SIG-M5 (cell line): ENCODE results near the gene MTX1.
"Not testable (repeated sequence)": the region's sequence is repeated elsewhere in the genome, so short reads cannot be mapped to it uniquely, and the experiment has no call there.

Experiments used
- DNase-seq: peaks from one replicate; lab custom pipeline; 2025; lab: John Stamatoyannopoulos, UW

MTX1 gene

DNA sequence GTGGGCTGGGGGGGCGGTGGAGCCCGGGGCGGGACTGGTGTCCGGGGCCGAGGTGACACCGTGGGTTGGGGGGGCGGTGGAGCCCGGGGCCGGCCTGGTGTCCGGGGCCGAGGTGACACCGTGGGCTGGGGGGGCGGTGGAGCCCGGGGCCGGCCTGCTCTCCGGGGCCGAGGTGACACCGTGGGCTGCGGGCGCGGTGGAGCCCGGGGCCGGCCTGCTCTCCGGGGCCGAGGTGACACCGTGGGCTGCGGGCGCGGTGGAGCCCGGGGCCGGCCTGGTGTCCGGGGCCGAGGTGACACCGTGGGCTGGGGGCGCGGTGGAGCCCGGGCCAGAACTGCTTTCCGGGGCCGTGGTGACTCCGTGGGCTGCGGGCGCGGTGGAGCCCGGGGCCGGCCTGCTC, 18.6 kb upstream of the MTX1 start:
- DNase-seq = not testable (repeated sequence)

DNA sequence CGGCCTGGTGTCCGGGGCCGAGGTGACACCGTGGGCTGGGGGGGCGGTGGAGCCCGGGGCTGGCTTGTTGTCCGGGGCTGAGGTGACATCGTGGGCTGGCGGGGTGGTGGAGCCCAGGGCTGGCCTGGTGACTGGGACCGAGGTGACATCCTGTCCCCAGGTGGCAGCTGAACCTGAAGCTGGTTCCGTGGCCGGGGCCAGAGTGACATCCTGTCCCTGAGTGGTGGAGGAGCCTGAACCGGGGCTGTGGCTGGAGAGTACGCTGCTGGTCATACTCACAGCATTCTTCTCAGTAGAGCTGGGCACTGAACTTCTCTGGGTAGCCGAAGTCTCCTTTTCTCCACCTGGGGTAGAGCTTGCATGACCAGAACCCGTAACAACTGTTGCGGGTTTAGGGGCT, 16.6 kb upstream of the MTX1 start:
- no peak for DNase-seq

DNA sequence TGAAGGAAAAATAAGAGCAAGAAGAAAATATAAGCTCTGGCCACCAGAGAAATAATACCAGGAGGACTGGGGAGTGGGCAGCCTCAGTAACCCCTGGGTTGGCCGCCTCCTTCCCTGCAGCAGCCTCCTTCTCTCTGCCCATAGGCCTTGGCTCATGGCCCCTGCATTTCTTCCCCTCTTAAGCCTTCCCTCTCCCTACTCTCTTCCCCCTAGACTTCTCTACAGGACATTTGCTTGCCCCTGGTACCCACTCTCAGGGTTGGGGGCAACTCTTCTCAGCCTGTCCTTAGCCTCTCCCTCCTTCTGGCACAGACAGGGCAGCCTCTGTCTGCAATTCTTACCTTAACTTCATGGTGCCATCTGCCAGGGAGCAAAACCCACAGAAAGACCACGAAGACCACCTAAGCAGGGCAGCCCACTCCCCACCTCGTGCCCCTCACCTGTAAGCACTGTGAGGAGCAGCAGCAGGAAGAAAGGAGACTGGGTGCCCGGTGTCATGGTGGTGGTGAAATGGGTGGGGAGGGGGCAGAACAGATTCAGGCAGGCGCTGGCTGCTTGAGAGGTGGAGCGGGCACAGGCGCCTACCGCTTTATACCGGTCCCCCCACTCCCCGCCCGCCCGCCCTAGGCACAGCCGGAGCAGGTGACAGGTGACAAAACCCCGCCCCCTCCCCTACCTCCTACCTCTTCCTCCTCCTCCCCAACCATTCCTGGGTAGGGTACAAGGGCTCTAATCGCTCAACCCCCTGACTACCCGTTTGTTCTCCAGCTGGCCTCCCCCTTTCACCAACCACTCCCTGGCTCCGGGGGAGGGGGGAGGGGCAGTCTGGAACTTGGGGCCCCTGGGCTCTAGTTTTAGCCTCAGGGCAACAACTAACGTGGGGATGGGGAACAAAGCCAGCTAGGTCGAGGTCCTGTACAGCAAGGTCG, 15.9 kb upstream of the MTX1 start:
- DNase-seq = no peak

DNA sequence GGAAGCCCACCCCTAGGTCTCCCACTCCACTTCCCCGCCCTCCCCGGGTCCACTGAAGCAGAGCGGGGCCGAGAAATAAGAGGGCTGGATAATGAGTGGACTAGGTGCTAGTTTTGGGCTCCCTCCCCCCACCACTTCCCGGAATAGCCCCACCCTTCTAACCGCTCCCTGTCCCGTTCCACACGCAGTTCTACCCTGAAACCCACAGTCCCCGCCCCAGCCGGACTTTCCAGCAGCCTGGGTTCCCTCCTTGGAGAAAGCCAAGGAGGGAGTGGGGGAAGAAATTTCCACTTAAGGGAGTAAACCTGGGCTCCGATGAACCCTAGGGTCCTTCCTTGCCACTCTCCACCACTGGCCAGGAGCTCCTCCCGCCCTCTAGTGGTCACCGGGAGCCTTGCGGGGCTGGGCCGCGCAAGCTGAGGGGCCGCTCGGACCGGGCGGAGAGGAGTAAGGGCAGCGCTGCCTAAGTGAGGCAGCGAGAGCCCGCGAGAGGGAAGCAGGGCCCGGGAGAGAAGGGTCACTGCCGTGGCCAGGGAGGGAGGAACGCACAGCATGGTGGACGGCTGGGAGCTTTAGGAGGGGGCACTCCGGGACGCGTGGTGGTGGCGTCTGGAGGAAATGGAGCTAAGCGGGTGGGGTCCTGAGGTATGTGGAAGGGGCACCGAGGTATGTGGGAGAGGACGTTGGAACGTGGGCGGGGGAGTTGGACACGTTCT, 15.1 kb upstream of the MTX1 start:
- DNase-seq = no peak

DNA sequence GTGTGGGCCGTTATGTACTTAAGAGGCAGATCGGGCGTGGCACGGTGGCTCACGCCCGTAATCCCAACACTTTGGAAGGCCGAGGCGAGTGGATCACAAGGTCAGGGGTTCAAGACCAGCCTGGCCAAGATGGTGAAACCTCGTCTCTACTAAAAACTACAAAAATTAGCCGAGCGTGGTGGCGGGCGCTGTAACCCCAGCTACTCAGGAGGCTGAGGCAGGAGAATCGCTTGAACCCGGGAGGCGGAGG, 14.6 kb upstream of the MTX1 start:
- DNase-seq = not testable (repeated sequence)

DNA sequence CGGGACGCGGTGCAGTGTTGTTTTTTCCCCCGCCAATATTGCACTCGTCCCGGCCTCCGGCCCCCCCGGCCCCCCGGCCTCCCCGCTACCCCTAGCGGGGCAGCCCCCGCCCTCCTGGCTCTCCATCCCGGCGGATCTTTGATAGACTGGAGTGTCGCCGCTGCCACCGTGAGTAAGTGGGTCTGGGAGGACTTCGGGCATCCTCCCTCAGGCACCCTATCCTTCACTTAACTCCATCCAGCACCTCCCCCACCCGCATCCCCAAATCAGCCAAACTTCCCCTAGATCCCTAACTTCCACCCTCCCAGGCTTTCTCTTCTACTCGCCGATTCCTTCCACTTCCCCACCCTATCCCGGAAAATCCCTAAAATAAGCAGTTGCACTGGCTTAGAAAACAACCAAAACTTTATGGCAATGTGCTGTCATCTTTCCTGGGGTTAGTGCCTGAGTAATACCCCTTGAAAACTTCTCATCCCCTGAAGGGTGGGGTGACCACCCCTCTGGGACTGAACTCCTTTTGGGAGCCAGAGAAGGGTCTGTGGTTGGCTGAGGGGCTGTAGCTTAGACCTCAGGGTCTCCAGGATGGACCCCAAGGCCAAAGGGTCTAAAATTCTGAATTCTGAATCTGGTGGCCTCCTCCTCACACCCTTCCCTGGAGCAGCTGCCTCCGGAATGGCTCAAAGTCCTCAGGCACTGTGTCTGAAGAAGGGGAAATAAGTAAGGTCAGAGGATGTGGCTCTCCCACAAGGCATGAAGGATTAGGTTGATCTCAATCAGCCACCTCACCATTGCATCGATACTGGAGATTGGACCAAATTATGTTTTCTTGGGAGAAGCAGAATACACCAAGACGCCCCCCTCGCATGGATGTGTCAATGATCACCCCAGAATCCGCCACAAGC, 13.0 kb upstream of the MTX1 start:
- DNase-seq = no peak

DNA sequence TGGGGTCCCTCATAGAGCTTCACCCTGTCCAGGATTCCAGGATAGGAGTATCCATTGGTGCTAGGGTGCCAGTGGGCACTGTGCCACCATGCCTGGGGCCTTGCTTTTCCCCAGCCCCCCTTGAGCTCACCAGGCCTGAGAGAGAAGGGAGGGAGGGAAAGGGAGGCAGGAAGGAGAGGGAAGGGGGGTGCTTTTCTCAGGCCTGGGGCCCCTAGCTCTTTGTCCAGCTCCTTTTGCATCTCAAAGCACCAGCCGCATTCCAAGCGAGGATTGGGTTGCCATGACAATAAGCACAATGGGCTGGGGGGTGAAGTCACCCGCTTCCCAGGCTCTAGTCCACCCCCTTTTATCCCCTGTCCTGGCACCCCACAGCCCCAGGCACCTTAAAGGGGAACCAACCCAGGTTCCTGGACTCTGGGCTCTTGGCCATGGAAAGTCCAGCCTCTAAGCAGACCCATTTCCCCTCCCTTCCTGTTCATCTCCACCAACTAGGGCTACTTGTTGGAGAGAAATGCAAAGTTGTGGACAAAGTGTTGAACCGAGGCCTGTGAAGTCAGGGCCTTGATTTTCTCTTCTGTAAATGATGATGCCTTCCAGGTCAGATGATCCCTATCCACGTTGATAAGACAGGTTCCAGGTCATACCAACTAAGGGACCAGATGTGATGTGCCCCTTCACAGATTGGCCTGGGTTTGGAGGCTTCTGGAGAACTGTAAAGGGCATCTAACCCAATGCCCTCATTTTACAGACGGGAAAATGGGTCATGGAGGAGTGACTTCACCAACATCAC, 12.2 kb upstream of the MTX1 start:
- no peak for DNase-seq

DNA sequence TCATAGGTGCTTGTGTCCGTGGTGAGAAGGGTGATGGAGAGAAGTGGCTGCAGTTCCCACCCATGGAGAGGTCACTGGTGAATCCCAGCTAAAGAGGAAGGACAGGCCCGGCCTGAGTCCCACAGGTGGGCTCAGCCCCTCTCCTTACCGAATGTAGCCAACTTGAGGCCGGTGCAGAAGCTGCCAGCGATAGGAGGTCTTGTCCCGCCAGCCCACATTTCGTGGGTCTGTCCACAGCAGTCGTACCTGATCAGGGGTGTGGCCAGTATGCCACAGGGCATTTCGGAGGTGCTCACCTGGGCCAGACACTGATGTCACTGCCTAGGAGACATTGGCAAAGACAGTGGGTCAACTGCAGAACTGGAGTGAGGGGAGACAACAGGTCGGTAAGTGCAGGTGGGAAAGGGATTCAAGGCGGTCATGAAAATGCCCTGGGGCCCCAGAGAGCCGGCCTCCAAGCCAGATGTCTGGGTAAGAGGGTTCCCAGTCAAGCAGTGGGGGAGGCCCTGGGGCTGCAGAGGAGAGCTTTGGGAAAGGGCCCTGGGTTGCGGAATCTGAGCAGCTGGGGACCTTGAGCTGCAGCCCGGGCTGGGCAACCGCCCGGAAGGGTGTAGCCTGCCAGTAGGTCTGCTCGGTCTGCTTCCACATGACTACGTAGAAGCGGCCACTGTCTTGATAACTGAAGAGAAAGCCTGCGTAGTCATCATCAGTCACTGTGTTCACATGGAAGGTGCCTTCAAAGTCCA, 11.4 kb upstream of the MTX1 start:
- no peak for DNase-seq

DNA sequence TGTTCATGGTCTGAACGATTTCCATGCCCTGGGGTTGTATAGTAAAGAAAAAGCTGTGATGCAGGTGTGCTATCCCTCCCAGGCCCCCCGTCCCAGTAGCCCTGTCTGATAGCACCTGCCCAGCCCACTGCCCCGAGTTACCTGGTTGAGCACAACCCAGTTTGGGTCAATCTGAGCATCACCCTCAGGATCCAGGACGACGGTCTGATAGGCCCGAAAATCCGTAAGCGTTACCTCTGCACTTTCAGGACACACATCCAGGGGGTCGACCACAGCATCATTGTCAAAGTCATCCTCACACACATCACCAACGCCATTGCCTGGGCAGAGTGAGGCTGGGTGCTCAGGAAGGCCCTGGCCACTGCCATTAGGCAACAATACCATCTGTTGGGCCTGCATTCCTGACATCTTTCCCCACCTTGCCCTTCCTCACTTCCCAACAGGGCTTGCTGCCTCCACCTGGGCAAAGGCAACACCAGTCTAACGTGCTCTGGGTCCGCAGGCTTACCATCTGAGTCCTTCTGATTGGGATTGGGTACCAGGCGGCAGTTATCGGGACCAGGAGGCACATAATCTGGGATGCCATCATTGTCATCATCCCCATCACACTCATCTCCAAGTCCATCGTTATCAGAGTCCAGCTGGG, 10.5 kb upstream of the MTX1 start:
- DNase-seq = no peak

DNA sequence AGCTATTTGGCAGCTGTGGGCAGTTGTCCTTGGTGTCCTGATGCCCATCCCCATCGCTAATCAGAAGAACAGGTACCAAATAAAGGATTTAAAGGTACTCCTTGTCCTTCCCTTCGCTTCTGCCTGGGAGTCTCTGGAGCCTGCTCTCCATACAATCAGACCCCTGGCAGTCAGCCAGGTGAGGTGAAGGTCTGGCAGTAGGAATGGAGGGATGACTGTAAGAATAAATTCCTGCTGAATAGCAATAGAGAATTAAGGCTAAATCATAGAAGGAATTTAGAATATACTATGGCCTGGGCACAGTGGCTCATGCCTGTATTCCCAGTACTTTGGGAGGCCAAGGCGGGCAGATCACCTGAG, 10.0 kb upstream of the MTX1 start:
- no peak for DNase-seq

DNA sequence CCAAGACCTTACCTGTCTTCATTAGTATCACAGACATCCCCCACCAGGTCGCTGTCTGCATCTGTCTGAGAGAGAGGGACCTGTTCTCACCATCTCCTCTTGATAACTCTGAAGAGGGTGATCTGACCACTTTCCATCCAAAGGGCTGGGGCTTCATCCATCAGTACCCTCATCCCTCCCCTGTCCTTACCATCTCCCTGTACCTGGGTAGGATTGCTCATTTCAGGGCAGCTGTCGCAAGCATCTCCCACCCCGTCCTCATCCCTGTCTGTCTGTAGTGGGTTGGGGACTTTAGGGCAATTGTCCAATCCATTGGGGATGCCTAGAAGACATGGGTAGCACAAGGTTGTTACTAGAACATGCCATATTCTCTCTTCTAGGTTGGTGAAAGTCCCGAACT, 8.7 kb upstream of the MTX1 start:
- DNase-seq = no peak

DNA sequence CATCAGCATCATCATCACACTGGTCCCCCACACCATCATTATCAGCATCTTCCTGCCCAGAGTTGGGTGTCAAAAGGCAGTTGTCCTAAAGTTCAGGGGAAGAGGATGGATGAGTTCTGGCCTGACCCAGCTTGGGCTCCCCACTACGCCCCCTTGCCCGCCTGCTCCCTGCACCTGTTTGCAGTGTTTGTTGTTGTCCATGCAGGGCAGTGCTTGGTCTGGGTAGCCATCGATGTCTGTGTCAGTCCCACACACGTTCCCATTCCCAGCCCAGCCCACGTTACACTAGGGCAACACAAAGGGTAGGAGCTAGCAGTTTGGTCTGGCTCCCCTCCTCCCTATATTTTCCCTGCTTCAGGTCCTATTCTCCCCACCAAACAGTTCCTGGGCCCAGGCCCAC, 7.6 kb upstream of the MTX1 start:
- DNase-seq = no peak

DNA sequence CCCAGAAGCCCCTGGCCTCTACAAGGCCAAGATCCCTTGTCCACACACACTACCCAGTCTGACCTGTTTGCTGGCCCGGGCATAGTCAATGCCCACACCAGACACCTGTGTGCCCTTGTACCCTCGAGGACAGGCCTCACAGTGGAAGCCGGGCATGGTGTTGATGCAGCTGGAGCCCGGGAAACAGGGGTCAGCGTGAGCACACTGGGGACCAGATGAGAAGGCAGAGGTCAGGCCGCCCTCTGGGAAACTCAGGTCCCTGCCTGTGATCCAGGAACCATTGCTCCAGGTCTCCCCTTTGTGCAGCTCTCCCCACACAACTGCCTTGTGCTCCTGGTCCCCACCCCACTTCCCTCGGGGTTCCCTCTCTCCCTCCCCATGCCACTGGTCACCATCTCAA, 6.3 kb upstream of the MTX1 start:
- DNase-seq = no peak

DNA sequence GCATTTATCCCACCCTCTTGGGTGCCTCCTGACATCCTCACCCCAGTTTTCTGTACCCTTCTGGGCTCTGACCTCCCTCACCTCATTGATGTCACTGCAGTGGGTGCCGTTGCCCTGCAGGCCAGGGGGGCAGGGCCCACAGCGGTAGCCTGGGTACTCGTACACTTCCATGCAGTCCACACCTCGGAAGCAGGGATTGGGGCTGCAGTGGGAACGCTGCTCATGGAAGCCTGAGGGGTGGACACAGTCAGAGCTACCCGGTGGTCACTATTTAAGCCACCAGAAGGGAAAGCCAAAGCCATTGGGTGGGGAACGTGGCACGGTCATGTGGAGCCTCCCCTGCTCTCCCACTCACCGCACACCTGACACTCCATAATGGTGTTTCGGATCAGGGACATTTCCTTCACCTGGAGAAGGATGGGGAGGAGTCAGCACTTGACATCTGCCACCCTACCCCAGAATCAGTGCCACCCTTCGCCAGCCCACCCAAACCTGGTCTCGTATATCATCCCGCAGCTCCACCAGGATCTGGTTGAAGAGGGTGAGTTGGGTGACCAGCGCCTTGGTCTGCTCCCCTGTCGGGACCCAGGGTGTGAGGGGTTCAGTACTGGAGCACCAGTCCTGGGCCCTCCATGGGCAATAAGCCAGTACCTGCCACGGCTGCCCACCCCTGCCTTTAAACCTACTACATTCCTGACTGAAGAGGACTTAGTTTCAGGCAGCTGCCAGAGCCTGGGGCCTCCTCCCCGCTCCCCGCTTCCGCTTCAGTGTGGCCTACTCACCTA, 5.6 kb upstream of the MTX1 start:
- no peak for DNase-seq

DNA sequence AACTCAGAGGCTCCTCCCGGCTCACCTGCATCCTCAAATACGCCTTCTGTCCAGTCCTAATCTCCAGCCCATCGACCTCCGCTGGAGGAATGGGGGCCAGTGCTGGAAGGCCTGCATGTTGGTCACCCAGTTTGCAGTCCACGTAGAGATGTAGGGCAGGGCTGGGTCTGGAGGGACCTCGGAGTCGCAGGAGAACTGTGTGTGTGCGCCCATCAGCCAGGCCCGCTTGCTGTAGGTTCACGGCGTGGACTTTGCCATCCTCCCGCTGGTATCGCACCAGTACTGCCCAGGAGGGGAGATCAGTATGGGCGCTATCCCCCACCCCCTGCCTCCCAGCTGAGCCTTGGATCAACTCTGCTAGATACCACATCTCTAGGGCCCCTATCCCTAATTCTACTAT, 3.5 kb upstream of the MTX1 start:
- no peak for DNase-seq

DNA sequence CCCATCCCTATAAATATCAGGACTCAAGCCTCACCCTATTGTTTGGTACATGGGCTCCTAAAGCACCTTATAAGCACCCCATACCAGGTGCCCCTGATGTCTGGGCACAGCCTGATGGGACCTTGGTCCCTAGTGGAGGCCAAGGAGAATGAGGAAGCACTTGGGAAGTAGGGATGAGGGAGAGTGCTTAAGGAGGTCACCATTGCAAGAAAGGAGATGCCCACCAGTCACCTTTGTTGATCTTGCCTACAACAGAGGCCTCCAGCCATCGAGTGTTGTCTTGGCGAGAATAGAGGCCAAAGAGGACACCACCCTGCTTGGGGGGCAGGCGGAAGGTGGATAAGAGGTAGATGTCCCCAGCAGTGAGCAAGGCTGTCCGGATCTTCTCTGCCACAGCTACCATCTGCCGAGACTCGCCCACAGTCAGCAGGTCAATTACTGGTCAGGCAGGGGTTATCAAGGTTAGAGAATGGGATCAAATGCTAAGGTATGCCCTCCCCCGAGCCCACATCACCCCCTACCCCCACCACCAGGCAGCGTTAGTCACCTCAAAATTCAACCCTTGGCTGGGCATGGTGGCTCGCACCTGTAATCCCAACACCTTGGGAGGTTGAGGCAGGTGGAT, 2.4 kb upstream of the MTX1 start:
- DNase-seq = no peak

DNA sequence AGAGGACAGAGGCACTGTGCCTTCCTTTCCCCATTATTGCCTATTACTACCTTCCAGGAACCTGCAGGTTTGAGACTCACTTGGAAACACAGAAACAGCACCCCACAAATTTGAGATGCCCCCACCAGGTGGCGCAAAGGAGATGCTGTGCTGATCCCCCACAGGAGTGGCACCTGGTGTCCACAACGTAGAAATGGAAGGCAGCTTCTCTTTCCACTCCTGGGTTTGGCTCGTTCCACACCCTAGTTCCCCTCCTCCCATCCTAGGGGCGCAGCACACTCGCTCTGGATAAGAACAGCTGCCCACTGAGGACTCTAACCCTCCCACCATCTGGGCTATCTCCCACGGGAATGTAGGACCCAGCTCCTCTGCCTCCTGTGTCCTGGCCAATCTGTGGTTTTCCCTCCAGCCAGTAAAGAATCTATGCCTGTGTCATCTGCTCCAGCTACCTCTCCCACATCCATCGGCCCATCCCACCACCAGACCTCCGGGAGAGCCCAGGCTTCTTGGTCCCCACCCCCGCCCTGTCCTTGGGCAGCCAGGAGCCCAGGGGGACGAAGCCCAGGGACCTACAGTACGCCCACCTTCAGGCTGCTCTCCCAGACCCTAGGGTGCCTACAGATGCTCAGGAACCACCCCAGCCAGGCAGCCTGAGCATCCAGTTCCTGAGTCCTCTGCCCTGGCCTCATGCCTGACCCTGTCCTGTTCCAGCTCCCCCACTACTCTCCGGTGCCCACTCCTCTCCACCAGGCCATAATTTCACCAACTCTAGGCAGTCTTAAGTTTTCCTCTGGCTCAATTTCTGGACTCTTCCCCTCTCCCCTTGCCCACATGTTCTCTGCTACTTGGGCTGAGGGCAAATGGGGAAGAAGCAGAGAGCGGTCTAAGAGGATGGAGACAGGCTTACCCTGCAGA, 1.3 kb upstream of the MTX1 start:
- no peak for DNase-seq

DNA sequence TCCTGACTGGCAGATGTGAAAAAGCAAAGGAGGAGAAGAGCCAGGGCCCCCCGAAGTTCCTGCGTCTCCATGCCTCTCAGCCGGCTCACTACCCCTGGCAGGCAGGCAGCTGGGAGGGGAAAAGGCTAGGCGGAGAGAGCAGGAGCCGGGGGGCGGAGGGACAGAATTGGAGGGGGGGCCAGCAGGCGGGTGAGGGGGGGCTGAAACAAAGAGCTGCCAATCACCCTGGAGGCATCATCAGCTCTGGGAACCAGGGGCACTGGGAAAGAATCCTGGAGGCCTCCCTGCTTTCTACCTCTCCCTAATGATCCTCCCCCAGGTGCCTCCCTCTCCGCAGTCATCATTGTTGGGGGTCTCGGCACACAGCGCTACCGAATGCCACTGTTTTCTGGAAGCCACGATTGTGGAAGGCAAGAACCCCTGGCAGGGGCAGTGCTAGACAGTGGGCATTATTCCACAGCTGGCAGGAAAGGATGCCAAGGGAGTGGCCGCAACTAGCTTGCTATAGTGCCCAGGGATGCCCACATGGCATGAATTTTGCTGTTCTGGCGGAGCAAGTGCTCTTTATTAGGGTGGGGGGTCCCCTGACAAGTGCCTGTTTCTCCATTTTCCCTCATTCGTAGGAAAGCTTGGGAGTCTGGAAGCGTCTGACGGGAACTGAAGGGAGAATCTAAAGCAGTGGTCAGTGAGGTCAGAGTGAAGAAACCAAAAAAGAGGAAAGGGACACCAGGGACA, 522 bp upstream of the MTX1 start, which contains the start of gene THBS3:
THBS3 (minus strand) TSS at position 92 of the 735 bp plus-strand sequence; CDS start at position 71, 21 bp downstream.
- no peak for DNase-seq
